ENCODE results near the gene USP38. TPM values are rescaled to one million over a fixed set of nuclear protein-coding genes. Genes with fewer than 3 reads are reported as not detected.
A peak's percentile ranks its signal among the peaks of the same experiment; 100 is the strongest.
"Not testable (repeated sequence)": the region's sequence is repeated elsewhere in the genome, so short reads cannot be mapped to it uniquely, and the experiment has no call there.

The USP38 gene
- total and polyA plus RNA-seq, 2 donors (not counting 1 experiment from before 2014, with no cell fraction given) = 13.9 to 15.7 TPM

DNA sequence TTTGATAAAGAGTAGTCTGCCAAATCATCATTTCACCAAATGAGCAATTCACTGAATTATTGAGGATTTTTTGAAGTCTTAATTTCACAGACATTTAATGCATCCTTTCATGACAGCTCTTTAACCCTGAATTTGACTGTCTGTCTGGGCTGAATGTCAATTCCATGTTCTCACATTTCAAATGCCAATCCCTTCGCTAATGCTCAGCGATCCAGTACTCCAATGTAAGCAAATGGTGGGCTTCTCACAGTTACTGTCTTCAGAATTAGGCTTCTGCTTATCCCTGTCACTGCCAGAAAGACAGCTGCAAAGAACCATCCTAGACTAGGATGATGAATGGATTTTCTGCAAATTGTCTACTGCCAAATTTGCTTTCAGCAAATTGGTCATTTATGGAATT is 36.2 kb upstream of the USP38 start:
- H3K9me3 ChIP-seq (ENCODE audit: control insufficient read depth, insufficient read depth, low read depth, low read length) = no peaks in the 10 kb centered on the region
- no peak for DNase-seq (ENCODE audit: low read depth in 2 of 2)
- H4K20me1 ChIP-seq (ENCODE audit: control insufficient read depth, extremely low read depth, insufficient read depth, low read length) = no peaks in the 10 kb centered on the region
- H2AFZ ChIP-seq (ENCODE audit: low read length) = no peak overlapping the region
- H3K27me3 ChIP-seq (ENCODE audit: control insufficient read depth, insufficient read depth, low read length) = no peaks in the 10 kb centered on the region
- H3K4me2 ChIP-seq (ENCODE audit: extremely low read depth, insufficient read depth, low read length) = no peak overlapping the region
- H3K4me1 ChIP-seq (ENCODE audit: control insufficient read depth, extremely low read depth, insufficient read depth, low read length) = no peaks in the 10 kb centered on the region
- H3K4me3 ChIP-seq (replicated peaks in 1 of 4; ENCODE audit: control extremely low read depth in 1 of 4, insufficient read depth in 1 of 4, low read depth in 3 of 4, low read length in 4 of 4) = no peak overlapping the region
- no peak overlapping the region for H3K9ac ChIP-seq (ENCODE audit: insufficient read depth, low read length)
- H3K79me2 ChIP-seq (ENCODE audit: control insufficient read depth, insufficient read depth, low read length) = no peaks in the 10 kb centered on the region
- TF ChIP-seq, protein P1, sequence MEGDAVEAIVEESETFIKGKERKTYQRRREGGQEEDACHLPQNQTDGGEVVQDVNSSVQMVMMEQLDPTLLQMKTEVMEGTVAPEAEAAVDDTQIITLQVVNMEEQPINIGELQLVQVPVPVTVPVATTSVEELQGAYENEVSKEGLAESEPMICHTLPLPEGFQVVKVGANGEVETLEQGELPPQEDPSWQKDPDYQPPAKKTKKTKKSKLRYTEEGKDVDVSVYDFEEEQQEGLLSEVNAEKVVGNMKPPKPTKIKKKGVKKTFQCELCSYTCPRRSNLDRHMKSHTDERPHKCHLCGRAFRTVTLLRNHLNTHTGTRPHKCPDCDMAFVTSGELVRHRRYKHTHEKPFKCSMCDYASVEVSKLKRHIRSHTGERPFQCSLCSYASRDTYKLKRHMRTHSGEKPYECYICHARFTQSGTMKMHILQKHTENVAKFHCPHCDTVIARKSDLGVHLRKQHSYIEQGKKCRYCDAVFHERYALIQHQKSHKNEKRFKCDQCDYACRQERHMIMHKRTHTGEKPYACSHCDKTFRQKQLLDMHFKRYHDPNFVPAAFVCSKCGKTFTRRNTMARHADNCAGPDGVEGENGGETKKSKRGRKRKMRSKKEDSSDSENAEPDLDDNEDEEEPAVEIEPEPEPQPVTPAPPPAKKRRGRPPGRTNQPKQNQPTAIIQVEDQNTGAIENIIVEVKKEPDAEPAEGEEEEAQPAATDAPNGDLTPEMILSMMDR (conservative IDR thresholded peaks at IDR 0.05 in 1 of 2, IDR thresholded peaks at IDR 0.05 in 1 of 2; ENCODE audit: low read depth in 1 of 2, low read length in 2 of 2) = no peak
- TF ChIP-seq EZH2 (IDR thresholded peaks at IDR 0.05; ENCODE audit: low read length, missing control alignments) = no peak
- H3K27ac ChIP-seq (ENCODE audit: insufficient read depth, low read length) = no peak overlapping the region
- H3K36me3 ChIP-seq (ENCODE audit: control insufficient read depth, insufficient read depth, low read length) = no peaks in the 10 kb centered on the region

DNA sequence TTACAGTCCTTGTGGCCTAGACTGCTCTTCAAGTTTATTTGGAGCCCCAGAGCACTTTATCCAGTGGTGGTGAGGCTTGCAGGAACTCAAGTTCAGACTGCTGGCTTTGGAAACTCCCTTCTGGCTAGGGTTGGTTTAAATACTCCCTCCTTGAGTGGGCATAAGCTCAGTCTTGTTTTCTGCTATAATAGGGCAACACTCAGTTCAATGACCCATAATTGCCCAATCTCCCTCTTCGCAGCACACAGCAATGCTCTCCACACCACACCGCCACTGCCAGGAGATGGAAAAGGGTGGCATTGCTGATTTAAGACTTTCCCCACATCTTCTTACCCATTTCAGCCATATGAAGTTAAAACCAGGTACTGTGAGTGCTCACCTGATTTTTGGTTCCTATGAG is 27.9 kb upstream of the USP38 start:
- no peaks in the 10 kb centered on the region for H4K20me1 ChIP-seq (ENCODE audit: control insufficient read depth, extremely low read depth, insufficient read depth, low read length)
- H3K9me3 ChIP-seq (ENCODE audit: control insufficient read depth, insufficient read depth, low read depth, low read length) = no peaks in the 10 kb centered on the region
- no peak for DNase-seq (ENCODE audit: low read depth in 2 of 2)
- H3K4me3 ChIP-seq (replicated peaks in 1 of 4; ENCODE audit: control extremely low read depth in 1 of 4, insufficient read depth in 1 of 4, low read depth in 3 of 4, low read length in 4 of 4) = no peak overlapping the region
- H2AFZ ChIP-seq (ENCODE audit: low read length) = no peak overlapping the region
- TF ChIP-seq EZH2 (IDR thresholded peaks at IDR 0.05; ENCODE audit: low read length, missing control alignments) = no peak
- TF ChIP-seq, protein P1 (conservative IDR thresholded peaks at IDR 0.05 in 1 of 2, IDR thresholded peaks at IDR 0.05 in 1 of 2; ENCODE audit: low read depth in 1 of 2, low read length in 2 of 2) = no peak
- H3K79me2 ChIP-seq (ENCODE audit: control insufficient read depth, insufficient read depth, low read length) = no peaks in the 10 kb centered on the region
- H3K36me3 ChIP-seq (ENCODE audit: control insufficient read depth, insufficient read depth, low read length) = no peaks in the 10 kb centered on the region
- no peak overlapping the region for H3K9ac ChIP-seq (ENCODE audit: insufficient read depth, low read length)
- no peaks in the 10 kb centered on the region for H3K27me3 ChIP-seq (ENCODE audit: control insufficient read depth, insufficient read depth, low read length)
- H3K27ac ChIP-seq (ENCODE audit: insufficient read depth, low read length) = no peak overlapping the region
- H3K4me2 ChIP-seq (ENCODE audit: extremely low read depth, insufficient read depth, low read length) = no peak overlapping the region
- H3K4me1 ChIP-seq (ENCODE audit: control insufficient read depth, extremely low read depth, insufficient read depth, low read length) = no peaks in the 10 kb centered on the region

DNA sequence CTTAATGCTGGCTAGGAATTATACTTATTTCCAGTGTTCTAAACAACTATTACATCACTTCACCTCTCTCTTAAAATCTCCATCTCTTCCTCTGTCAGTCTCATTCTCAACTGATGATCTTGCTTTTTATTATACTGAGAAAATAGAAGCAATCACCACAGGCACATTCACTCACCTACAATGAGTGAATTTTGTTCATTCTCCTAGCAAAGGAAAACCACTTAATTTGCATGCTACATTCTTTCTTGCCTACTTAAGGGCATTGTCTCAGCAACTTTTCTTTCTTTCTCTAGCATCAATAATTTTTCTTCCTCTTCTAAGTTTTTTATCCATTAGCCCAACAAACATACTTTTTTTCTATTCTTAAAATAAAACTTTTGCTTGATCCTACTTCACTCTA is 21.1 kb upstream of the USP38 start:
- Histone ChIP-seq H3K4me3 (replicated peaks in 1 of 4; ENCODE audit: control extremely low read depth in 1 of 4, insufficient read depth in 1 of 4, low read depth in 3 of 4, low read length in 4 of 4) (no peak overlapping the region), H3K9me3 (ENCODE audit: control insufficient read depth, insufficient read depth, low read depth, low read length) (no peaks in the 10 kb centered on the region), H3K36me3 (ENCODE audit: control insufficient read depth, insufficient read depth, low read length) (no peaks in the 10 kb centered on the region), H3K27ac (ENCODE audit: insufficient read depth, low read length) (no peak overlapping the region), H3K27me3 (ENCODE audit: control insufficient read depth, insufficient read depth, low read length) (no peaks in the 10 kb centered on the region), H2AFZ (ENCODE audit: low read length) (no peak overlapping the region), H3K9ac (ENCODE audit: insufficient read depth, low read length) (no peak overlapping the region), H3K79me2 (ENCODE audit: control insufficient read depth, insufficient read depth, low read length) (no peaks in the 10 kb centered on the region), H3K4me1 (ENCODE audit: control insufficient read depth, extremely low read depth, insufficient read depth, low read length) (no peaks in the 10 kb centered on the region), H3K4me2 (ENCODE audit: extremely low read depth, insufficient read depth, low read length) (no peak overlapping the region), H4K20me1 (ENCODE audit: control insufficient read depth, extremely low read depth, insufficient read depth, low read length) (no peaks in the 10 kb centered on the region)
- DNase-seq (ENCODE audit: low read depth in 2 of 2) = peak in 1 of 2 donors; percentile 26
- TF ChIP-seq, protein P1 (conservative IDR thresholded peaks at IDR 0.05 in 1 of 2, IDR thresholded peaks at IDR 0.05 in 1 of 2; ENCODE audit: low read depth in 1 of 2, low read length in 2 of 2) = no peak
- TF ChIP-seq EZH2 (IDR thresholded peaks at IDR 0.05; ENCODE audit: low read length, missing control alignments) = no peak

DNA sequence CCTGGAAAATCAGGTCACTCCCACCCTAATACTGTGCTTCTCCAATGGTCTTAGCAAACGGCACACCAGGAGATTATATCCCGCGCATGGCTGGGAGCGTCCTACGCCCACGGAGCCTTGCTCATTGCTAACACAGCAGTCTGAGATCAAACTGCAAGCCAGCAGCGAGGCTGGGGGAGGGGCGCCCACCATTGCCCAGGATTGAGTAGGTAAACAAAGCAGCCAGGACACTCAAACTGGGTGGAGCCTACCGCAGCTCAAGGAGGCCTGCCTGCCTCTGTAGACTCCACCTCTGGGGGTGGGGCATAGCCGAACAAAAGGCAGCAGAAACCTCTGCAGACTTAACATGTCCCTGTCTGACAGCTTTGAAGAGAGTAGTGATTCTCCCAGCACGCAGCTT is 18.0 kb upstream of the USP38 start:
- not testable (repeated sequence) for H3K36me3 ChIP-seq (ENCODE audit: control insufficient read depth, insufficient read depth, low read length); H3K27me3 ChIP-seq (ENCODE audit: control insufficient read depth, insufficient read depth, low read length); H3K9me3 ChIP-seq (ENCODE audit: control insufficient read depth, insufficient read depth, low read depth, low read length); H3K79me2 ChIP-seq (ENCODE audit: control insufficient read depth, insufficient read depth, low read length); H2AFZ ChIP-seq (ENCODE audit: low read length); H3K9ac ChIP-seq (ENCODE audit: insufficient read depth, low read length); H3K4me3 ChIP-seq (replicated peaks in 1 of 4; ENCODE audit: control extremely low read depth in 1 of 4, insufficient read depth in 1 of 4, low read depth in 3 of 4, low read length in 4 of 4); DNase-seq (ENCODE audit: low read depth in 2 of 2); H3K27ac ChIP-seq (ENCODE audit: insufficient read depth, low read length); H3K4me2 ChIP-seq (ENCODE audit: extremely low read depth, insufficient read depth, low read length); H4K20me1 ChIP-seq (ENCODE audit: control insufficient read depth, extremely low read depth, insufficient read depth, low read length); H3K4me1 ChIP-seq (ENCODE audit: control insufficient read depth, extremely low read depth, insufficient read depth, low read length)
